Activated CD4-positive, CD25-positive, alpha-beta regulatory T cell treated with anti-CD3 and anti-CD28 coated beads, Interleukin-2, amount 50 U/mL, for 16 hours (primary cell): ENCODE results near the gene FOSL2.

Source experiments
- DNase-seq: peaks from one replicate; pipeline ENCODE4 v3.0.0-alpha.2; 2020; ENCODE audit warnings: low read depth, low spot score

Gene FOSL2

GRCh38 chr2:28432362-28432761 lies 39.7 kb downstream of the FOSL2 start:
- DNase-seq: no peak

- DNase-seq: no peak
These were observed 40.6 kb downstream of the FOSL2 start for GRCh38 chr2:28433215-28433614.

- DNase-seq: no peak
These were observed 41.4 kb downstream of the FOSL2 start for GRCh38 chr2:28433935-28434599.

GRCh38 chr2:28434600-28434989 lies 41.9 kb downstream of the FOSL2 start:
- DNase-seq: no peak

GRCh38 chr2:28435241-28435640 lies 42.6 kb downstream of the FOSL2 start:
- DNase-seq: no peak

- DNase-seq: no peak
These were observed 43.2 kb downstream of the FOSL2 start for GRCh38 chr2:28435814-28436351.

GRCh38 chr2:28436525-28437051 lies 43.9 kb downstream of the FOSL2 start:
- no peak for DNase-seq

GRCh38 chr2:28437149-28437835 lies 44.6 kb downstream of the FOSL2 start:
- DNase-seq: no peak

- no peak for DNase-seq
These were observed 45.3 kb downstream of the FOSL2 start for GRCh38 chr2:28437918-28438317.

- no peak for DNase-seq
These were observed 45.9 kb downstream of the FOSL2 start for GRCh38 chr2:28438532-28439063.

- DNase-seq: no peak
These were observed 46.5 kb downstream of the FOSL2 start for GRCh38 chr2:28439127-28439526.

- DNase-seq: no peak
These were observed 47.1 kb downstream of the FOSL2 start for GRCh38 chr2:28439763-28440162.

GRCh38 chr2:28442328-28442727 lies 49.7 kb downstream of the FOSL2 start:
- DNase-seq: no peak

GRCh38 chr2:28444956-28445355 lies 52.3 kb downstream of the FOSL2 start:
- no peak for DNase-seq

- no peak for DNase-seq
These were observed 53.0 kb downstream of the FOSL2 start for GRCh38 chr2:28445448-28446258.

- no peak for DNase-seq
These were observed 53.9 kb downstream of the FOSL2 start for GRCh38 chr2:28446531-28446930.

- no peak for DNase-seq
These were observed 54.4 kb downstream of the FOSL2 start for GRCh38 chr2:28447086-28447485.

GRCh38 chr2:28447943-28448792 lies 55.5 kb downstream of the FOSL2 start:
- no peak for DNase-seq

GRCh38 chr2:28448793-28449100 lies 56.1 kb downstream of the FOSL2 start:
- no peak for DNase-seq

- no peak for DNase-seq
These were observed 56.4 kb downstream of the FOSL2 start for GRCh38 chr2:28449126-28449487.
